Lower leg skin (tissue), 4 donors: ENCODE data around the gene GRK6. TPM values are rescaled to one million over a fixed set of nuclear protein-coding genes. Genes with fewer than 3 reads are reported as not detected.
"Not testable (repeated sequence)": the region's sequence is repeated elsewhere in the genome, so short reads cannot be mapped to it uniquely, and the experiment has no call there.

Experiments used
- DNase-seq, 2 donors: peaks; one replicate each; pipeline ENCODE4 v3.0.0-alpha.2; 2019; ENCODE audit warnings: low spot score in 2 of 2
- H3K4me3 ChIP-seq: fragments of 200-600 bp; sonication (generic); 2 replicates; pipeline ENCODE4 v1.5.1; 2017; ENCODE audit warnings: mild to moderate bottlenecking, low read depth; ENCODE audit not compliant: poor library complexity, severe bottlenecking
- POLR2A ChIP-seq, 2 donors: fragments of 450-650 bp; IDR thresholded peaks; one replicate each; pipeline ENCODE4 v1.6.1; 2016 to 2017; ENCODE audit warnings: antibody characterized with exemption in 2 of 2, mild to moderate bottlenecking in 1 of 2, moderate library complexity in 1 of 2
- WGBS, 2 donors: methylation state at CpG; one replicate each; pipeline ENCODE4 v1.1.5; 2018; 5-methylcytosine and 5-hydroxymethylcytosine counted together
- intact Hi-C: fragments of 100-400 bp; cut with DNase I; formaldehyde crosslinking; loops from one replicate; pipeline ENCODE4 v1.15.0; 2023; ENCODE audit warnings: low total_unique reads
- total RNA-seq, 4 donors: library from RNA; depleted of rRNA; stranded (reverse); fragments of >200 nt; gene quantifications; one replicate each; pipeline ENCODE4 v1.1.0, GENCODE V29; 2016
- TF ChIP-seq, protein P1 (sequence below), 3 donors: fragments of 450-650 bp; IDR thresholded peaks; one replicate each; pipeline ENCODE4 v1.5.1; 2016; ENCODE audit warnings: antibody characterized with exemption in 3 of 3, mild to moderate bottlenecking in 3 of 3, moderate library complexity in 2 of 3

The GRK6 gene
- total RNA-seq, 4 donors from 2014 or later = 29.5 to 56.7 (median 38.1) TPM

DNA sequence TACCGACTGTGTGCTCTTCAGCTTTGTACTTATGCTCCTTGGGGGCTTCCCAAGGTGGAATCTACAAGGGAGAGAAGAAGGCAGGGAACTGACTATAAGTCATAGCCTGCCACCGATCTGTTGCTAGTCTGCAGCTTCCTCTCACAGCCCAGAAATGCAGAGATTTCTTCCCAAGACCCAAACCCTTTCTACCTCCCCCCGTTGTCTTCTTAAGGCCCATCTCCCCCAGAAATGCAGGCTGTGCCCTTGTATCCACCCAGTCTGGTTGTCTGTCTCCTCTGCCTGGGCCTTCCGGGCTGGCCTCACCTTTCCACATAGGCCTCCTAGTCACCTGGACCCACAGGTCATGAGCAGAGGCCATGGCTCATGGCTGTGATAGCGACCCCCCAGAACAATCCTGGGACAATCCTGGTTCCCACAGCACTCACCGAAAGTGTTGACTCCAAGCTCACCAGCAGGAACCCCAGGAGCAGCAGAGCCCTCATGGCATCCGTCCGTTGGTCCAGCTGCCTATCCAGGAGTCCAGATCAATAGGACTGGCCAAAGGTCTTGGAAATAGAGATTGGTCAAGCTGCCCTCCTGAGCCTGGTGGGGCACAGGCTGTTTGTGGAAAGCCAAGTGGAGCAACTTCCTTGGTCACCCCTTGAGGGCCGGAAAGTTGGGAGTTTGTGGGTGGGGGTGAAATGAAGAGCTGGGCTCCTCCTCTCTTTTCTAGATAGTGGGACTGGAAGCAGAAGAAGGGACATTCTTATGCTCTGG lies 17.3 kb upstream of the GRK6 start, which contains the start of gene F12:
TSS of gene F12 (minus strand) at position 522 of the 759 bp plus-strand sequence. CDS start at position 485, 37 bp downstream.
- no peak for TF ChIP-seq POLR2A (IDR thresholded peaks at IDR 0.05)
- TF ChIP-seq, protein P1, sequence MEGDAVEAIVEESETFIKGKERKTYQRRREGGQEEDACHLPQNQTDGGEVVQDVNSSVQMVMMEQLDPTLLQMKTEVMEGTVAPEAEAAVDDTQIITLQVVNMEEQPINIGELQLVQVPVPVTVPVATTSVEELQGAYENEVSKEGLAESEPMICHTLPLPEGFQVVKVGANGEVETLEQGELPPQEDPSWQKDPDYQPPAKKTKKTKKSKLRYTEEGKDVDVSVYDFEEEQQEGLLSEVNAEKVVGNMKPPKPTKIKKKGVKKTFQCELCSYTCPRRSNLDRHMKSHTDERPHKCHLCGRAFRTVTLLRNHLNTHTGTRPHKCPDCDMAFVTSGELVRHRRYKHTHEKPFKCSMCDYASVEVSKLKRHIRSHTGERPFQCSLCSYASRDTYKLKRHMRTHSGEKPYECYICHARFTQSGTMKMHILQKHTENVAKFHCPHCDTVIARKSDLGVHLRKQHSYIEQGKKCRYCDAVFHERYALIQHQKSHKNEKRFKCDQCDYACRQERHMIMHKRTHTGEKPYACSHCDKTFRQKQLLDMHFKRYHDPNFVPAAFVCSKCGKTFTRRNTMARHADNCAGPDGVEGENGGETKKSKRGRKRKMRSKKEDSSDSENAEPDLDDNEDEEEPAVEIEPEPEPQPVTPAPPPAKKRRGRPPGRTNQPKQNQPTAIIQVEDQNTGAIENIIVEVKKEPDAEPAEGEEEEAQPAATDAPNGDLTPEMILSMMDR (IDR thresholded peaks at IDR 0.05) = no peak
- H3K4me3 ChIP-seq = no peak within 1 kb of the TSS
- 87 to 89% methylated on average over 9 of the region's 9 CpGs for WGBS, 2 donors
- no peak for DNase-seq
- intact Hi-C loops = no loop called here

DNA sequence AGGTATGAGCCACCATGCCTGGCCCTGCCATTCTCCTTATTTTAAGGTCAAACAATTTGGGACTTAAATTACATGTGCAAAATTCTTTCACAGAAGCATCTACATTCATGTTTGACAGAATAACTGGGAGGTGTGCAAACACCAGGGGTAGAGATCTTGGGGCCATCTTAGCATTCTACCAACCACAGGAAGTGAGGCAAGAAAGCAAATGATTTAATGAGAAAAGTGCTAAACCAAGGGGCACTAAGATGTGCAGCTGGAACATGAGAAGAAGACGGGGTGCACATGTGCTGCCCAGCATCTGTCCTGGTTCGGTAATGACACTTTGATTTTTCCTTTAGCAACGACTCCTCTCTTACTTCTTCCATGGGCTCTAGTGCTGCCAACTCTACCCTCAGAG lies 15.9 kb upstream of the GRK6 start:
- intact Hi-C loops = no loop called here
- WGBS, 2 donors = 74 to 90% methylated on average over 3 of the region's 3 CpGs
- TF ChIP-seq, protein P1 (IDR thresholded peaks at IDR 0.05) = no peak
- TF ChIP-seq POLR2A (IDR thresholded peaks at IDR 0.05) = no peak
- no peak overlapping the region for H3K4me3 ChIP-seq
- DNase-seq = no peak

DNA sequence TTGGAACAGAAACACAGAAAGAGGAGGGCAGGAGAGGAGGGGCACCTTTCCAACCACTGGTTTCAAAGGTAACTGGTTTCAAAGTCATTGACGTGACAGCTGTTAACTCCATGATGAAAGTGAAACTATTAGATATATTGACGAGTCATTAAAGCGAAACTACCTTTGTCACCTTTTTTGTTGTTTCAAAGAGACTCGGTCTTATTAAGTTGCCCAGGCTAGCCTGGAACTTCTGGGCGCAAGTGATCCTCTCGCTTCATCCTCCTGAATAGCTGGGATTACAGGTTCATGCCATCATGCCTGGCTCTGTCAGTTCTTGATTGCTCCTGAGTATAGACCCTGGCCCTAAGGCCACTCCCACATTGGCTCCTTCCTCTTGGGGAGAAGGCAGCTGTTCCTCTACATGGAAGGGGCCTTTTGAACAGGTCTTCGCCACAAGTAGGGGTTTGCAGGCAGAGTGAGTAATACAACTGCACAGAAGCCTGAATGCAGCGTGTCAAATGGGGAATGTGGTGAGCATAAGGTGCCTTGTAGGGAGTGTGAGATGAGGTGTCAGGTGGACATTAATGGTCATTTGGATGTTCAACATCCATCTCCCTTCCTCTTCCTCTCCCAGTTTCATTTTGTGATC lies 13.8 kb upstream of the GRK6 start:
- intact Hi-C loops = no loop called here
- TF ChIP-seq POLR2A (IDR thresholded peaks at IDR 0.05) = no peak
- TF ChIP-seq, protein P1 (IDR thresholded peaks at IDR 0.05) = no peak
- H3K4me3 ChIP-seq = no peak overlapping the region
- WGBS, 2 donors = 67 to 79% methylated on average over 8 of the region's 8 CpGs
- no peak for DNase-seq

DNA sequence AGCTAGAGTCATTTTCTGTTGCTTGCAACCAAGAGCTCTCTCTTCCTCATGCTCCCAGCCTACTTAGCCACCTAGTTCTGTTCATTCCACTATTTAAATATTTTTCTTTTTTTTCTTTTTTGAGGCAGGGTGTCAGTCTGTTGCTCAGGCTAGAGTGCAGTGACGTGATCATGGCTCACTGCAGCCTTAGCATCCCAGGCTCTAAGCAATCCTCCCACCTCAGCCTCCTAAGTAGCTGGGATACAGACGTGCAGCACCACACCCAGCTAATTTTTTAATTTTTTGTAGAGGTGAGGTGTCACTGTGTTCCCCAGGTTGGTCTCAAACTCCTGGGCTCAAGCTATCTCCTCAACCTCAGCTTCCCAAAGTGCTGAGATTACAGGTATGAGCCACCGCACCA lies 12.0 kb upstream of the GRK6 start:
- 85 to 91% methylated on average over 3 of the region's 3 CpGs for WGBS, 2 donors
- no peak for DNase-seq
- intact Hi-C loops = no loop called here
- TF ChIP-seq POLR2A (IDR thresholded peaks at IDR 0.05) = no peak
- TF ChIP-seq, protein P1 (IDR thresholded peaks at IDR 0.05) = no peak
- no peak overlapping the region for H3K4me3 ChIP-seq

DNA sequence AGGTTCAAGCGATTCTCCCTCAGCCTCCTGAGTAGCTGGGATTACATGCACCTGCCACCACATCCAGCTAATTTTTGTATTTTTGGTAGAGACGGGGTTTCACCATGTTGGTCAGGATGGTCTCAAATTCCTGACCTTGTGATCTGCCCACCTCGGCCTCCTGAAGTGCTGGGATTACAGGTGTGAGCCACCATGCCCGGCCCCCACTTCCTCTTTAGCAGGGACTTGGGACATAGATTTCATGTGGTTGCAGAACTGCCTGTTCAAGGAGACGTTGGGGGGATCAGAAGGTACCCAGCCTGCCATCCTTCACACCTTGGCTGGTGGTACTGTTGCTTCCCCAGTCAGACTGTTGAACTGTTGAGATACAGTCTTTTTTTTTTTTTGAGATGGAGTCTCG lies 9.4 kb upstream of the GRK6 start:
- intact Hi-C loops, H3K4me3 ChIP-seq, DNase-seq: not testable (repeated sequence)
- 78 to 90% methylated on average over 6 of the region's 6 CpGs for WGBS, 2 donors

DNA sequence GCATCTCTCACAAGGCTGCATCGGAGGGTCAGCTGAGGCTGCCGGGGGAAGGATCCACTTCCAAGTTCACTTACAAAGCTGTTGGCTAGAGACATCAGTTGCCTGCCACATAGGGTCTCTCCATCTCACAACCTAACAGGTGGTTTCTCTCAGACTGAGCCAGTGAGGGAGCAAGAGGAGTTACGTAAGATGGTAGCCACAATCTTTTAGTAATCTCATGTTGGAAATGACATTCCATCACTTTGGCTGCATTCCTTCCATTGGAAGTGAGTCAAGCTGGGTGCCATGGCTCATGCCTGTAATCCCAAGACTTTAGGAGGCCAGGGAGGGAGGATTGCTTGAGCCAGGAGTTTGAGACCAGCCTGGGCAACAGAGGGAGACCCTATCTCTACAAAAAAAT lies 7.4 kb upstream of the GRK6 start:
- intact Hi-C loops = no loop called here

DNA sequence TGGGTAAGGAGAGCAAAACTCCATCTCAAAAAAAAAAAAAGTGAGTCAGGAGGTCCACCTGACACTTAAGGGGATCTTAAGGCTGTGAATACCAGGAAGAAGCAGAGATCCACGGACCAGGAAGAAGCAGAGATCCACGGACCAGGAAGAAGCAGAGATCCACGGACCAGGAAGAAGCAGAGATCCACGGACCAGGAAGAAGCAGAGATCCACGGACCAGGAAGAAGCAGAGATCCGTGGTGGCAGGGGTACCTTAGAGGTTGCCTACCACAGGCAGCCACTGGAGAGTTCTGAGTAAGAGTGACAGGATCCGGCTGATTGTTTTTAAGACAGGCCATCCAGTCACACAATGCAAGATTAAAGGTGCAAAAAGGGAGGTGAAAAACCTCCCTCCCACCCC lies 6.0 kb upstream of the GRK6 start:
- H3K4me3 ChIP-seq, DNase-seq, intact Hi-C loops: not testable (repeated sequence)
- 65 to 73% methylated on average over 7 of the region's 7 CpGs for WGBS, 2 donors

More for the DNA sequence above, 7.4 kb upstream of the GRK6 start:
- no peak overlapping the region for H3K4me3 ChIP-seq
- TF ChIP-seq, protein P1 (IDR thresholded peaks at IDR 0.05) = no peak
- no peak for TF ChIP-seq POLR2A (IDR thresholded peaks at IDR 0.05)
- WGBS, 2 donors = 90% methylated on average over 3 of the region's 3 CpGs
- no peak for DNase-seq
